Activated naive CD8-positive, alpha-beta T cell treated with anti-CD3 and anti-CD28 coated beads for 36 hours (primary cell): ENCODE results near the gene MTHFR. TPM values are rescaled to one million over a fixed set of nuclear protein-coding genes. Genes with fewer than 3 reads are reported as not detected.

Experiments
- DNase-seq: peaks from one replicate; pipeline ENCODE4 v3.0.0; 2021
- H3K27ac Mint-ChIP-seq: one replicate; pipeline ENCODE4 v1.8.0; 2022; ENCODE audit warnings: mild to moderate bottlenecking, moderate library complexity, mixed read lengths
- H3K27me3 Mint-ChIP-seq: one replicate; pipeline ENCODE4 v1.8.0; 2022; ENCODE audit warnings: mild to moderate bottlenecking, mixed read lengths
- H3K36me3 Mint-ChIP-seq: one replicate; pipeline ENCODE4 v1.8.0; 2021; ENCODE audit warnings: mild to moderate bottlenecking, mixed read lengths
- H3K4me1 Mint-ChIP-seq: one replicate; pipeline ENCODE4 v1.8.0; 2021; ENCODE audit warnings: mixed read lengths
- H3K4me3 Mint-ChIP-seq: one replicate; pipeline ENCODE4 v1.8.0; 2022; ENCODE audit warnings: mild to moderate bottlenecking, moderate library complexity, mixed read lengths
- H3K9me3 Mint-ChIP-seq: one replicate; pipeline ENCODE4 v1.8.0; 2022; ENCODE audit warnings: mixed read lengths
- total RNA-seq, 2 experiments: library from RNA; stranded (reverse); gene quantifications; one replicate each; pipeline ENCODE4 v1.2.3, GENCODE V29; 2021

Gene MTHFR
- total RNA-seq, 2 experiments from 2014 or later: 11.0 to 12.2 TPM

DNA sequence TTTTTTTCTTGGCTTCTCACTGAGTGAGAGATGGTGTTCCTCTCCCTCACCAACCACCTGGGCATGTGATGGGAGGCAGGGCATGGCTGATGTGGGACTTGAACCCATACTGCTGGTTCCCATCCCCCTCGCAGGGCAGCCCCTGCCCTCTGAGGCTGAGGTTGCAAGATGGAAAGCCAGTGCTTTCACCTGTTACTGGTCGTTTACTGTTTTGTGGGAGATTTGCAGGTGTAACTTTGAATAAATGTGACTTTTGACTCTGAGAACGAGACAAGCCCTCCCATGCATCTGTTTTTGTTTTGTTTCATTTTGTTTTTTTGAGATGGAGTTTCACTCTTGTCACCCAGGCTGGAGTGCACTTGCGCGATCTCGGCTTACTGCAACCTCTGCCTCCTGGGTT, 22.2 kb downstream of the MTHFR start:
- no peak for DNase-seq
- H3K9me3 Mint-ChIP-seq: no peaks in the 10 kb centered on the region
- no peaks in the 10 kb centered on the region for H3K36me3 Mint-ChIP-seq
- H3K27me3 Mint-ChIP-seq: no peaks in the 10 kb centered on the region
- H3K4me1 Mint-ChIP-seq: peaks cover 2% of the 10 kb centered on the region
- no peak overlapping the region for H3K4me3 Mint-ChIP-seq
- no peak overlapping the region for H3K27ac Mint-ChIP-seq

DNA sequence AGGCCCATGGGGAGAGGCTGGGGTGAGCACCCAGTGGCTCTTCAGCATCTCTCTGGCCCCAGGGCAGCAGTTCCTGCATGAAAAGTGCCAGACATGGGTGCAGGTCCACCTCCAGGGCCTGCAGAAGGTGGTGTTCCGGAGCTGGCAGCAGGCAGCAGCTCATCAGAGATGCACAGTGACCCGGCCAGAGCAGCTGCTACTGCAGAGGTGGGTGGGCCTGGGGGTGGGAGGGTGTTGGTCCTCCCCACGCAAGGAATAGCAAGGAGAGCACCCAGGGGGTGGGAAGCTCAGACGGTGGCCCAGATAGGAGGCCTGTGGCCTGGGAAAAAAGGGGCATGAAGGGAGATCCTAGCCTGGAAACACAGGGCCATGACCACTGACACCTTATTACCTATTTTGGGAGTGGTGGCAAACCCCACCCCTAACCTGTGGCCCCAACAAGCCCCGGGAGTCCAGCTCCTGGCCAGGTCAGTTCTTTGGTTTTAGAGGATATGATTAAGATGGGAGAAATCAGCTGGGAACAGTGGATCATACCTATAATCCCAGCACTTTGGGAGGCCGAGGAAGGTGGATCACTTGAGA, 23.5 kb downstream of the MTHFR start:
- Mint-ChIP-seq H3K4me3 (no peak overlapping the region), H3K9me3 (no peaks in the 10 kb centered on the region), H3K27ac (no peak overlapping the region), H3K36me3 (no peaks in the 10 kb centered on the region), H3K4me1 (peaks cover 2% of the 10 kb centered on the region), H3K27me3 (no peaks in the 10 kb centered on the region)
- DNase-seq: no peak

DNA sequence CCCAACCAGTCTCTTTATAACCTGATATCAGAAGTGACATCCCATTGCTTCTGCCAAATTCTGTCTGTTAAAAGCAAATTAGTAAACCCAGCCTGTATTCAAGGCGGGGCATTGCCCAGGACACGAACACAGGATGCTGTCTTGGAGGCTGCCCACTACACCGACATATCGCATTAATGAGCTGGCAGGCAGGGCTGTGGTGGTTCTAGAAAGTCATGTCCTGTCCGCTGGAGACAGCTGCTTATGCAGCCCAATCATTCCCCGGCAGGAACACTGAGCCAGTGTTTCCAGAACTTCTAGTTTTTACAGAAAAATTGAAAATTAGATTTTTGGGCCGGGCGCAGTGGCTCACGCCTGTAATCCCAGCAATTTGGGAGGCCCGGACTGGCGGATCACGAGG, 24.5 kb downstream of the MTHFR start:
- DNase-seq: no peak

DNA sequence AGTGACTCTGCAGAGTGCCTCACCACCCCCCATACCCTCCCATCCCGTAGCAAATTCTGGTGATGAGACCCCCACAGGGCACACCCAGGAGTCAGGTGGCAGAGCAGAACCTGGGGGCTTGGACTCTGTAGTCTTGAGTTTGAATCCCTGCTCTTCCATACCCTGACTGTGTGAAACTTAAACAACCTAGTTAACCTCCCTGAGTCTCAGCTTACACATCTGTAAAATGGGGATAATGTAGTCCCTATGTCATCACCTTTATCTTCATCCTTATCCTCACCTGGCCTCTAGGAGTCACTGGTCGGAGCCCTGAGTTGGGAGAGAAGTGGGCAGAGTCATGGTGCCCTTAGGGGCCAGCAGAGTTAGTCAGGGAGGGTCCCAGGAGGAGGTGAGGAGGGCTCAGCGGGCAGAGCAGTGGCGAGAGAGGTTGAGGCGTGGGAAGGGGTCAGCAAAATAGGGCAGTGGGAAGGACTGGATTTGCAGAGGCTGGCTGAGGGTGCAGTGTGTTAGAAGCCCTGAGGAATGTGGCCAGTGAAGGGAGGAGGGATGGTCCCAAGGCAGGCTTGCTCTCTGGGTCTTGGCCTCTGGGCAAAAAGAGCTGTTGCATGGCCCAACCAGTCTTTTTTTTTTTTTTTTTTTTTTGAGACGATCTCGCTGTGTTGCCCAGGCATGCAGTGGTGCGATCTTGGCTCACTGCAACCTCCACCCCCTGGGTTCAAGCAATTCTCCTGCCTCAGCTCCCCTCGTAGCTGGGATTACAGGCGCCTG, 25.2 kb downstream of the MTHFR start:
- Mint-ChIP-seq H3K27ac (no peak overlapping the region), H3K4me3 (no peak overlapping the region), H3K9me3 (no peaks in the 10 kb centered on the region), H3K36me3 (no peaks in the 10 kb centered on the region), H3K4me1 (peaks cover 2% of the 10 kb centered on the region), H3K27me3 (no peaks in the 10 kb centered on the region)
- DNase-seq: no peak

More for the DNA sequence above, 24.5 kb downstream of the MTHFR start:
- H3K27me3 Mint-ChIP-seq: no peaks in the 10 kb centered on the region
- H3K4me1 Mint-ChIP-seq: peaks cover 2% of the 10 kb centered on the region
- no peak overlapping the region for H3K4me3 Mint-ChIP-seq
- no peaks in the 10 kb centered on the region for H3K9me3 Mint-ChIP-seq
- no peaks in the 10 kb centered on the region for H3K36me3 Mint-ChIP-seq
- no peak overlapping the region for H3K27ac Mint-ChIP-seq

DNA sequence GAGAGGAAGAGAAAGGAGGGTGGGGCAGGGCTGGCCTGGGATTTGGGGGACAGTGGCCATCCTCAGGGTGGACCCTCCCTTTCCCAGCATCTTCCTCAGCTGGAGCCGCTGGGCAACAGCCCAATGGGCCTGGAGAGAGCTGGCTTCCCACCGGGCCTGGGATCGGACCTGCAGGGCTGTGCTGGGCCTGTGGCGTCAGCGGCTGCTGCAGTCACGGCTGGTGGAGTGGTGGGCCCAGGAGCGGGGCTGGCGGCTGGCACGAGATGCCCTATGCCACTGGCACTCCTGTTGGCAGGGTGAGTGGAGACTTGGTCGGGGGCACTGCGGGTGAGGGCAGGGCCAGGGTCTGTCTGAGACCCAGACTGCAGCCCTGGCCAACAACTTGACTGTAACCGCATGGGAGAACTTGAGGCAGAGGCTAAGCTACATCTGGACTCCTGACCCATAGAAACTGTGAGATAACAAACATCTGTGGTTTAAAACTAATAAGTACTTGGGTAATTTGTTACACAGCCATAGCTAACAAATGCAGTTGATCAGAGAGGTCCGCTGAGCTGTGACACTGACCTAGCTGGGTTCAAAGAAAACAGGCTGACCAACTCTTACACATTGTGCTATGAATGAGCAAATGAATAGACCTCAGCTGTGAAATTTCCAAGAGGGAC, 25.9 kb downstream of the MTHFR start:
- DNase-seq: no peak
- Mint-ChIP-seq H3K9me3 (no peaks in the 10 kb centered on the region), H3K27ac (no peak overlapping the region), H3K4me3 (no peak overlapping the region), H3K27me3 (no peaks in the 10 kb centered on the region), H3K4me1 (no peaks in the 10 kb centered on the region), H3K36me3 (no peaks in the 10 kb centered on the region)

DNA sequence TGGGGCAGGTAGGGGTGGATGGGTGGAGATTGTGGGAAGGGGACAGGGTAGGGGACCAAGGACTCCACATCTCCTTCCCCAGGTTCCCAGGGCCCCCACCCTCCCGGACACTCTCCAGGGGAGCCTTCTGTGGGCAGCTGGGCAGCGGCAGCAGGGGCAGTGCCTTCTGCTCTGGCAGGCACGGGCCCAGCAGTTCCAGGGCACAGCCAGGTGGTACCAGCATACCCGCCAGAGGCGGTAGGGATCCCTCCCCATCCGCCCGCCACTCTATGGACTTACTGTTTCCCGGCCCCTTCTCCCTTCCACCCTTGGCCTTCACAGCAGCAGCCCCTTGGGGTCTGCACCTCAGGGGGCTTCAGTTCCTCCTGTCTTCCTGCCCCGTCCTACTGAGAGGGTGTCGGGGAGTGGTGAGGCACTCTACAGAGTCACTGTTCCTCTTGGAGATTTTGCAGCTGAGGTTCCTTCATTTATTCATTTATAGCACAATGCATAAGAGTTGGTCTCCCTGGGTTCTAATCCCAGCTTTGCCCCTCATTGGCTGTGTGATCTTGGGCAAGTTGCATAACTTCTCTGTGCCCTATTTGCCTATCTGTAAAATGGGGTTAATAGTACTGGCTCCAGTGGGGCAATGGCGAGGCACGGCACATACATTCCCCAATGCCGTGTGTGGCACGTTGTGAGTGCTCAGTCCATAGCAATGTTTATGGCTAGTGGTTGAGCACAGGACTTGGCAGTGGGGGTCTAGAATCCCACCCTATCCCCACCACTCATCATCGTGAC, 26.7 kb downstream of the MTHFR start:
- no peaks in the 10 kb centered on the region for H3K36me3 Mint-ChIP-seq
- no peak overlapping the region for H3K27ac Mint-ChIP-seq
- no peaks in the 10 kb centered on the region for H3K4me1 Mint-ChIP-seq
- H3K9me3 Mint-ChIP-seq: no peaks in the 10 kb centered on the region
- H3K4me3 Mint-ChIP-seq: no peak overlapping the region
- no peaks in the 10 kb centered on the region for H3K27me3 Mint-ChIP-seq
- no peak for DNase-seq

DNA sequence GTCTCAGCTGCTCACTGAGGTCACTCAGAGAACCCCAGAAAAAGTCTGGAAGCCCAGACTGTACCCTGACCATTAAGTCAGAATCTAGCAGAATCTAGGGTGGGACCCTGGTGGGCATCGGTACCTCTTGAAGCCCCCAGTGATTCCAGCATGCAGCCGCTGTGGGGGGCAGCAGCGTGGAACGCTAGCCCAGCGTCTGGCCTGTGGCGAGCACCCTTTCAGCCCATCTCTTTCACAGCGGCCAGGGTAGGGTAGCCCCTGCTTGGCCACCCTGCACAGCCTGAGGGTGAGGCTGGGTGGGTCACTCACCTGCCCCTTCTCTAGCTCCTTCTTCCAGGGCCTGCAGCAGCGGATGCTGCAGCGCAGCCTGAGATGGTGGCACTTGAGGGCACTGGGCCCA, 27.4 kb downstream of the MTHFR start:
- no peak overlapping the region for H3K27ac Mint-ChIP-seq
- DNase-seq: no peak
- no peaks in the 10 kb centered on the region for H3K4me1 Mint-ChIP-seq
- no peaks in the 10 kb centered on the region for H3K27me3 Mint-ChIP-seq
- no peaks in the 10 kb centered on the region for H3K36me3 Mint-ChIP-seq
- no peak overlapping the region for H3K4me3 Mint-ChIP-seq
- no peaks in the 10 kb centered on the region for H3K9me3 Mint-ChIP-seq

DNA sequence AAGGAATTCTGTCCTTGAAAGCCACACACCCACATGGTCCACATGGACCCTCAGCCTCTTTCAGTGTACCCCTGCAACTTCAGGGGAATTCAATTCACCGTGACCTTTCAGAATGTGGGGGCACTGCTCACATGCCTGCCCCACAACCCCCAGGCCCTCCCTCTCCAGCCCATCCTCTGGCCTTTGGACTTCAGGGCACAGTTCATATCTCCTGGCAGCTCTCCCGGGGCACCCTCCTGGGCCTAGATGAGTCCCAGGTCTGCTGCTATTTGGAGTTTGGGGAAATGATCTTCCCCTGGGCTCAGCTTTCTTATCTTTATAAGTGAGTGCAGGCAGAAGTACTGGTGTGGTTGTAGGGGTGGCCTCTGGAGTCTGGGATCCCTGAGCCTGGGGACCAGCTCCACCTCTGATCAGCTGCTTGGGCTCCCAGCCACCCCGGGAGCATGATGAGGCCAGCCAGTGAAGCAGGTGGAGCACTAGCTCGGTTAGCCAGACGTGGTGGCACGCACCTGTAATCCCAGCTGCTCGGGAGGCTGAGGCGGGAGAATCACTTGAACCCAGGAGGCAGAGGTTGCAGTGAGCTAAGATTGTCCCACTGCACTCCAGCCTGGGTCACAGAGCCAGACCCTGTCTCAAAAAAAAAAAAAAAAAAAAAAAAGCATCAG, 28.0 kb downstream of the MTHFR start:
- no peaks in the 10 kb centered on the region for H3K9me3 Mint-ChIP-seq
- H3K4me3 Mint-ChIP-seq: no peak overlapping the region
- no peaks in the 10 kb centered on the region for H3K36me3 Mint-ChIP-seq
- H3K4me1 Mint-ChIP-seq: no peaks in the 10 kb centered on the region
- no peak overlapping the region for H3K27ac Mint-ChIP-seq
- H3K27me3 Mint-ChIP-seq: no peaks in the 10 kb centered on the region
- DNase-seq: no peak

DNA sequence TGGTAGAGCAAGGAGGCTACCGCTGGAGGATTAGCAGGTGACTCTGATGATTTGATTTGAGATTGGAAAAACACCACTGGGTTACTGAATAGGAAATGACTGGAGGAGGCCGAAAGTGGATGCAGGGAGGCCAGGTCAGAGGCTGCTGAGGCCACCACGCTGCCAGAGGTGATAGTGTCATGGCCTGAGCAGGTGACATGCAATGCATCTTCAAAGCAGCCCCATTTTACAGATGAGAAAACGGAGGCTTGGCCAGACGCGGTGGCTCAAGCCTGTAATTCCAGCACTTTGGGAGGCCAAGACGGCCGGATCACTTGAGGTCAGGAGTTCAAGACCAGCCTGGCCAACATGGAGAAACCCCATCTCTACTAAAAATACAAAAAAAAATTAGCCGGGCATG, 31.0 kb downstream of the MTHFR start:
- Mint-ChIP-seq H3K27me3 (no peaks in the 10 kb centered on the region), H3K27ac (no peak overlapping the region)

DNA sequence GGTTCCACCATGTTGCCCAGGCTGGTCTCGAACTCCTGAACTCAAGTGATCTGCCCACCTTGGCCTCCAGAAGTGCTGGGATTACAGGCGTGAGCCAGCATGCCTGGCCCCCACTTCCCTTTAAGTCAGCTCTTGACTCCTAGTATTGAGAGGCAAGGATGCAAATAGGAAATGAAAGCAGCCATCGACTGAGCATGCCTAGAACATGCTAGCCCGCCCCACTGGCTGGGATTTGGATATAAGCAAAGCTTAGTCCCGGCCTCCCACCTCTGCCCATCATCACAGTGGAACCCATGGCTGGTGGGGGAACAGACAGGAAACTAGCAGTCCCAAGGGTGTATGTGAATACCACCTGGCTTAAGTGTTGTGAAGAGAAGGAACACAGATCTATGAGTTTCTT, 33.3 kb downstream of the MTHFR start:
- H3K27me3 Mint-ChIP-seq: no peaks in the 10 kb centered on the region
- DNase-seq: no peak
- H3K4me1 Mint-ChIP-seq: no peaks in the 10 kb centered on the region
- no peak overlapping the region for H3K27ac Mint-ChIP-seq
- H3K9me3 Mint-ChIP-seq: no peaks in the 10 kb centered on the region
- H3K4me3 Mint-ChIP-seq: no peak overlapping the region
- H3K36me3 Mint-ChIP-seq: no peaks in the 10 kb centered on the region

More for the DNA sequence above, 31.0 kb downstream of the MTHFR start:
- Mint-ChIP-seq H3K9me3 (no peaks in the 10 kb centered on the region), H3K36me3 (no peaks in the 10 kb centered on the region), H3K4me1 (no peaks in the 10 kb centered on the region), H3K4me3 (no peak overlapping the region)
- DNase-seq: no peak

DNA sequence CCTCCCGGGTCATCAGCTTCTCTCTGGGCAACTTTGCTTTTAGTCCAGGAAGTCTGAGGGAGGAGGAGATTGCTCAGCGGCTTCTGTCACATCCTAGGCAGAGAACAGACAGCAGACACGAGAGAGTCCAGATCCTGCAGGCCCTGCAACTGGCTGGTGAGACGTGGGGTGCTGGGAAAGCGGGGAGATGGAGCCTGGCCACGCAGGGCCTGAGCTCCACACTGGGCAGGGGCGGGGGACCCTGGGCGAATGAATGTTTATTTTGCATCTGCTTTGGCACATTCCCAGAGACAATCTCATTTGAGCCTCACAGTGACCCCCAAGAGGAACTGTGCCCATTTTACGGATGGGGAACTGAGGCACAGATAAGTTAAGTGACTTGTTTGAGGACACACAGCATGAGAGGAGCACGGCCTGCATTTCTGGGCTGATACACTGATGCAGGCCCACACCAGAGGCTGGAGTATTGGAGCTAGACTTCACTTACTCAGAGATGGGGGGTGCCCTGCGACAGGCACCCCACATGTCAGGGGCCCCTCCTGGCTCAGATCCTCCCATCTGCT, 34.2 kb downstream of the MTHFR start:
- Mint-ChIP-seq H3K4me3 (no peak overlapping the region), H3K9me3 (no peaks in the 10 kb centered on the region), H3K36me3 (no peaks in the 10 kb centered on the region), H3K27ac (no peak overlapping the region), H3K4me1 (no peaks in the 10 kb centered on the region), H3K27me3 (no peaks in the 10 kb centered on the region)
- DNase-seq: no peak

DNA sequence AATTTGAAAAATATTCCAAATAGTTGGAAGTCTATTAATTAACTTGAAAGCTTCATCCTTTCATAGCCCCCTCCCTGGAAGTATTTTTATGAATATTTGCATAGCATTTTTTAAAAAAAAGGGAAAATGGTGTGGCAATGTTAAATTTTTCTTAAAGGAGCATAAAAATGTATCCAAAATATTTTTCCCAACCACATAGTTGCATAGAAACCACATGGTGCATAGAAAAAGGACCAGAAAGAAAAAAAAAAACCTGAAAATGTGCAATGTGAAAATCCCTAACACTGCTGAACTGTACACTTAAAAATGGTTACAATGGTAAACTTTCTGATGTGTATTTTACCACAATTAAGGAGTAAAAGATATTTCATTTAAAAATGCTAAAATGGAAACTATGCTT, 35.8 kb downstream of the MTHFR start:
- H3K36me3 Mint-ChIP-seq: no peaks in the 10 kb centered on the region
- no peak overlapping the region for H3K4me3 Mint-ChIP-seq
- H3K27me3 Mint-ChIP-seq: no peaks in the 10 kb centered on the region
- no peaks in the 10 kb centered on the region for H3K4me1 Mint-ChIP-seq
- DNase-seq: no peak
- no peaks in the 10 kb centered on the region for H3K9me3 Mint-ChIP-seq
- no peak overlapping the region for H3K27ac Mint-ChIP-seq

DNA sequence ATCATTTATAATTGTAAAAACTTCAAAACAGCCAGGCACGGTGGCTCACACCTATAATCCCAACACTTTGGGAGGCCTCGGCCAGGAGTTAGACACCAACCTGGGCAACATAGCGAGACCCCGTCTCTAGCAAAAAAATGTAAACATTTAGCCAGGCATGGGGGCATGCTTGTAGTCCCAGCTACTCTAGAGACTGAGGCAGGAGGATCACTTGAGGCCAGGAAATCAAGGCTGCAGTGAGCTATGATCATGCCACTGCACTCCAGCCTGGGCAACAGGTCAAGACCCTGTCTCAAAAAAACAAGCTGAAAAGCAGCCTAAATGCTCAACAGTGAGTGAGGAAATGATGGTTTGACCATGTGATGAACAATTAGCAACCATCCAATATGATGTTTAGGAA, 36.5 kb downstream of the MTHFR start:
- H3K27me3 Mint-ChIP-seq: no peaks in the 10 kb centered on the region
- no peak overlapping the region for H3K4me3 Mint-ChIP-seq
- DNase-seq: no peak
- H3K27ac Mint-ChIP-seq: no peak overlapping the region
- no peaks in the 10 kb centered on the region for H3K4me1 Mint-ChIP-seq
- no peaks in the 10 kb centered on the region for H3K36me3 Mint-ChIP-seq
- H3K9me3 Mint-ChIP-seq: no peaks in the 10 kb centered on the region

DNA sequence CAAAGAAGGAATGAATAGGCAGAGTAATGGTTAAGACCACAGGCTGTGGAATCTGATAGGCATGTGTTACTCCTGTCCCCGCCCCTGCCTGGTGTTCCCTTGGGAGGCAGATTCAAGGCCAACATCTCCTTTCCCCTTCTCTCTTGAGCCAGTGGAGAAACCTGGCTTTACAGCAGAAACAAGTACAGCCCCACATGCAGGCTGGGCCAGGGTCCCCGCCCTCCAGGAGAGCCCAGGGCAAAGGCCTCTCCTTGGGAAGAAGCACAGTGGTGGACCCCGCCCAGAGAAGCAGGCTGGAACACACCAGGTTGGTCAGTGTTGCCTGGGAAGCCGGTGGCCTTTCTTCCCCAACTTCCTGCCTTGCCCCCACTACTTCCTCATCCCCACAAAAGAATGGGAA, 36.9 kb downstream of the MTHFR start:
- H3K9me3 Mint-ChIP-seq: no peaks in the 10 kb centered on the region
- H3K36me3 Mint-ChIP-seq: no peaks in the 10 kb centered on the region
- H3K4me1 Mint-ChIP-seq: no peaks in the 10 kb centered on the region
- DNase-seq: no peak
- H3K27ac Mint-ChIP-seq: no peak overlapping the region
- H3K4me3 Mint-ChIP-seq: no peak overlapping the region
- no peaks in the 10 kb centered on the region for H3K27me3 Mint-ChIP-seq
